LNCAP (cell line): ENCODE results near the gene AKT1S1.

Experiments
- TF ChIP-seq, protein P1 (sequence below): fragments of 450-650 bp; IDR thresholded peaks from 2 replicates; pipeline ENCODE4 v1.5.1; 2017; ENCODE audit warnings: mild to moderate bottlenecking

AKT1S1 gene

DNA sequence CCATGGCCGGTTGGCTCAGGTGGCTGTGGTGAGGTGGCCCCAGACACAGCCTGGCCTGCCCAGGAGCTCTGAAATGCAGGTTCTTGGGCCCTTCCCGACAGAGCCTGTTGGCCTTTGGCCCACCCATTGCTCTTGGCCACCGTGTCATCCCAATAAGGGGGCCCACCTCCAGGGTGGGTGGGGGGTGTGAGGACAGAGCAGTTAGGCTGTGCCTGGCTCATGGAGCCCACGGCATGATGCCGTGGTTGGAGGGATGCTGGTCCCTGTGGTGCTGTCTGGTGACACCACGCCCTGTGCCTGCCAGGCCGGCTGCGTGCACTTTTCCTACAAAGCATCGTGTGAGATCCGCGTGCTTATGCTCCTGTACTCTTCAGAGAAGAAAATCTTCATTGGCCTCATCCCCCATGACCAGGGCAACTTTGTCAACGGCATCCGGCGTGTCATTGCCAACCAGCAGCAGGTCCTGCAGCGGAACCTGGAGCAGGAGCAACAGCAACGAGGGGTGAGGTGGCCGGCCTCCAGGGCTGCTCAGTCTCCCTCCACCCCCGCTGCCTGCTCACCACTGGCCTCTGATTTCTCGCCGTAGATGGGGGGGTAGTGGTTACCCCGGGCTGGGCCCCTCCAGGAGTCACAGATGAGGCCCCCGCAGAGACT is 17.3 kb downstream of the AKT1S1 start:
- TF ChIP-seq, protein P1, sequence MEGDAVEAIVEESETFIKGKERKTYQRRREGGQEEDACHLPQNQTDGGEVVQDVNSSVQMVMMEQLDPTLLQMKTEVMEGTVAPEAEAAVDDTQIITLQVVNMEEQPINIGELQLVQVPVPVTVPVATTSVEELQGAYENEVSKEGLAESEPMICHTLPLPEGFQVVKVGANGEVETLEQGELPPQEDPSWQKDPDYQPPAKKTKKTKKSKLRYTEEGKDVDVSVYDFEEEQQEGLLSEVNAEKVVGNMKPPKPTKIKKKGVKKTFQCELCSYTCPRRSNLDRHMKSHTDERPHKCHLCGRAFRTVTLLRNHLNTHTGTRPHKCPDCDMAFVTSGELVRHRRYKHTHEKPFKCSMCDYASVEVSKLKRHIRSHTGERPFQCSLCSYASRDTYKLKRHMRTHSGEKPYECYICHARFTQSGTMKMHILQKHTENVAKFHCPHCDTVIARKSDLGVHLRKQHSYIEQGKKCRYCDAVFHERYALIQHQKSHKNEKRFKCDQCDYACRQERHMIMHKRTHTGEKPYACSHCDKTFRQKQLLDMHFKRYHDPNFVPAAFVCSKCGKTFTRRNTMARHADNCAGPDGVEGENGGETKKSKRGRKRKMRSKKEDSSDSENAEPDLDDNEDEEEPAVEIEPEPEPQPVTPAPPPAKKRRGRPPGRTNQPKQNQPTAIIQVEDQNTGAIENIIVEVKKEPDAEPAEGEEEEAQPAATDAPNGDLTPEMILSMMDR: no peak

DNA sequence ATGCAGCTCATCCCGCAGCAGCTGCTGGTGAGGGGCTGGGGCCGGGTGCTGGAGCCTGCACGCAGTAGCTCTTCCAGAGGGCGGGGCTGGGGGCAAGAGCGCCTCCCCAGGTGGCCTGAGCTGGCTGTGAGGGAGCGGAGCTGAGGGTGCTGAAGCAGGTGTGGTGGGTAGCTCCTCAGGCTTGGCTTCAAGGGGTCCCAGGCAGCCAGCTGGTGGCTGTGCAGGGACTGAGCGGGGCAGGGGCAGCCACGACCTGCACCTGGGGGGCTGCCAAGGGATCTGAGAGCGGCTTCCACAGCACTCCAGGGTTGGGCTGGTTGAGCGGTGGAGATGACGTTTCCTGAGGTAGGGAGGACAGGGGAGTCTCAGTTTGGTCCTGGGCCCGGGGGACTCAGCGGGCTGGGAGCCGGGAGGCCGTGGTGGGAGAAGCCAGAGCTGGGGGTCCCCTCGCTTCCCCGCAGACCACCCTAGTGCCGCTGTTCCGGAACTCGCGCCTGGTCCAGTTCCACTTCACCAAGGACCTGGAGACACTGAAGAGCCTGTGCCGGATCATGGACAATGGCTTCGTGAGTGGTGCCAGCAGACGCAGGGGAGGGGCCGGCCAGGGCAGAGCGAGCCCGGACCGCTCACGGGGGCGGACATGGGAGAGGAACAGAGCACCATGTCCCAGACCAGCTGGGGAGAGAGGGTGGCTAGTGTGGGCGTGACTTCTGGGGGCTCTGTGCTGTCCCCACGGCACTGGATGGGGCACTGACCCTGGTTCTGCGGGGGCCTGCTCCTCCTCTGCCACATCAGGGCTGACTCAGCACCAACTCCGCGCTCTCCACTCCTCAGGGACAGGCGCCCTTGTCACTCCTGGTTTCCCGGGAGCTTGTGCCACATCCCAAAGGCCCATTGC is 18.8 kb downstream of the AKT1S1 start:
- TF ChIP-seq, protein P1: no peak

DNA sequence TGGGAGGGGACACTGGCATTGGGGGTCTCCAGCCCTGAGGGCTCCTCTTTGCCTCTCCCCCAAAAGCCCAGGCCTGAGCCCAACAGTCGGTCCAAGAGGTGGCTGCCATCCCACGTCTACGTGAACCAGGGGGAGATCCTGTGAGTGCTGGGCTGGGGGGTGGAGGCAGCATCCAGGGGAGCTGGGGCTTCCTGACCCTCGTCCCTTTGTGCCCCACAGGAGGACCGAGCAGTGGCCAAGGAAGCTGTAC is 19.4 kb downstream of the AKT1S1 start:
- TF ChIP-seq, protein P1: no peak

DNA sequence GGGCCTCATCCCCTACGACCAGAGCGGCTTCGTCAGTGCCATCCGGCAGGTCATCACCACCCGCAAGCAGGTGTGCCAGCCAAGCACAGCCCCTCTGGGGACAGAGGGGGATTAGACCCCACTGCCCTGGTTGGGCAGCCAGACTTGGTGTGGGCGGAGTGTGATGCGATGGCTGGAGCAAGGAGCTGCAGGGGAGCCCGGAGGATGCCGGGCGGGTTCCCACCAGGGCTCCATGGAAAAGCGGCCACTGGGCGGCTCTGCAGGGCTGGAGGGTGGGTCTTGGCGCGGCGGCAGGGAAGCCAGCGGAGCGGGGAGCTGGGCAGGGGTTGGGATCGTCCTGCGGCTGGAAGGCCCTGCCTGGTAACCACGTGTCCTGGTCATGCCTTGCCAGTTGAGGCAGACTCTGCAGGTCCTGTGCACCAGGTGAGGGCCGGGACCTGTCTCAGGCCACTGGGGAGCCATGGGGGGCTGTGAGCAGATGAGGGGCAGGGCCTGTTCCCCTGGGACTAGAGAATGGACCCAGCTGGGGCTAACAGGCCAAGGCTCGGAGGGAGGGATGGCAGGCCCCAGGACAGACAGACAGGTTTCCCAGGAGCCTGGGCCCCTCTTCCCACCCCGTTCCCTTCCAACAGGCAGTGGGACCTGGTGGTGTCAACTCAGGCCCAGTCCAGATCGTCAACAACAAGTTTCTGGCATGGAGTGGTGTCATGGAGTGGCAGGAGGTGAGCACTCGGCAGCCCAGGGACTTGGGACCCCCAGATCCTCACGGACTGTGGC is 19.9 kb downstream of the AKT1S1 start:
- TF ChIP-seq, protein P1: no peak

DNA sequence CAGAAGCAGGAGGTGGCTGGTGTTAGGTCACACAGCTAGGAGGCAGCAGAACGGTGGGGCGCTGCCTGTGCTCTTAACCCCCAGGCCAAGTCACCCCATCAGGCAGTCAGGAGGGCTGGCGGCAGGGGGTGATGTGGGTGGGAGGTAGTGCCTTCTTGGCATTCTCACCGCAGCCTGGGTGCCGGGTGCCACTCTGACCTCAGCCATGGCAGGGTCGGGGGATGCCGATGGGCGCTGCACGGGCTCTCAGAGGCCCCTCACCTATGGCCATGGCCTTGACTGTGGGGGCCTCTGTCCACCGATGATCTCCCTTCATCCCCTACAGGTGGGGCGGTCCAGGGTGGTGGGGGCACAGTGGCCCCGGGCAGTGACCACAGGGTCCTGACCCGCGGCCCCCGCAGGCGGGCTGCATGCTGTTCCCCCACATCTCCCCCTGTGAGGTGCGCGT is 20.6 kb downstream of the AKT1S1 start:
- TF ChIP-seq, protein P1: no peak

DNA sequence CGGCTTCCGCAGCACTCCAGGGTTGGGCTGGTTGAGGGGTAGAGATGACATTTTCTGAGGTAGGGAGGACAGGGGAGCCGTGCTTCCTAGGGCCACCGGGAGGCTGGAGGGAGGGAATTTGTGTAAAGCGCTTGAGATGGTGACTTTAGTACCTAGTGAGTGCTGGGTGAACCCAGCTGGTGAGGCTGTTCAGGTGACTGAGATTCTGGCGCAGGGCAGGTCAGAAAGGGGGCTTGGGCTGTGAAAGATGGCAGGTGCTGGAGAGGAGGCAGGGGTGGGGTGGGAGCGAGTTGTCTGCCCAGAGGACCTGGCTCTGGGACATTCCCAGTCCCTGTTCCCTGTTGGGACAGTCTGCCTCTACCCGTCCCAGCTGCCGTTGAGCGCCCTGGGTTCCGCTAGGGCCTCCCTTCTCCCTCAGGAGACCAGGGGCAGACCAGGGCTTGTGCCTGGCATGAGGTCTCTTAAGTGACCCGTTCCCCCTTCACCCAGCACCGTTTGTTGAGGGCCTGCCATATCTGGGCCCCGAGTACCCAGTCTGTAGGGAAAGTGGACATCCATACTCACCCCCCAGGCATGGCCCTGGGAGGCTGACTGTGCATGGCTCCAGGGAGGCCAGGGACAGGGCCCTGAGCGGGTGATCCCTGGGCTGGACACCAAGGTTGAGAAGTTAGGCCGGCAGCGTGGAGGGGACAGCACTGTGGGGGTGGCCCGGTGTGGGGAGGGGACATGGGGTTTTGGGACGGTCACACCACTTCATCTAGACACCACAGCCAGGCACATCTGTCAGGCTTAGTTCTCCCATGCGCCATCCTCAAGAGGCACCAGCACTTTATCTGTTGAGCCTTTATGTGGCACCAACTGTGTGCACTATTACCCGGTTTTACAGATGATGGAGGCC is 21.2 kb downstream of the AKT1S1 start:
- TF ChIP-seq, protein P1: no peak

DNA sequence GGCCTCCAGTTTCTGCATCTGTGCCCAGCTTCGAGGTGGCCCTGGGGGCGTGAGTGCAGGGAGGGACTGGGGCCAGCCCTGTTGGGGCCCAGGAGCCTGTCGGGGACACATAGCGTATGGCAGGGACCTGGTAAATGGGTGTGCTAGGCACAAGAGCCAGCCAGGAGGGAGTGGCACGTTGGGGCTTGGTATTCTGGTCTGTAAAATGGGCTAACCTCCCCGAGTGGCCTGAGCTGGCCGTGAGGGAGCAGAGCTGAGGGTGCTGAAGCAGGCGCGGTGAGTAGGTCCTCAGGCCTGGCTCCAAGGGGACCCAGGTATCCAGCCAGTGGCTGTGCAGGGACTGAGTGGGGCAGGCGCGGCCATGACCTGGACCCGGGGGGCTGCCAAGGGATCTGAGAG is 21.9 kb downstream of the AKT1S1 start:
- TF ChIP-seq, protein P1: no peak
